HepG2 (cell line): ENCODE data around the gene SNX30. TPM values are rescaled to one million over a fixed set of nuclear protein-coding genes. Genes with fewer than 3 reads are reported as not detected.

Experiments used
- AFF4 ChIP-seq: sonication (generic); formaldehyde crosslinking; IDR thresholded peaks from 2 replicates; pipeline ENCODE4 v1.4.0; 2020; ENCODE audit warnings: missing genetic modification reagents
- ATM ChIP-seq: fragments of 450-650 bp; IDR thresholded peaks from 2 replicates; pipeline ENCODE4 v1.7.1; 2017; ENCODE audit warnings: mild to moderate bottlenecking, borderline replicate concordance
- BCL6 ChIP-seq: IDR thresholded peaks from 2 replicates; pipeline ENCODE4 v1.6.1; 2016; ENCODE audit warnings: missing genetic modification reagents, missing compliant biosample characterization
- DMTF1 ChIP-seq: sonication (generic); formaldehyde crosslinking; IDR thresholded peaks from 2 replicates; pipeline ENCODE4 v1.4.0; 2020; ENCODE audit warnings: mild to moderate bottlenecking, missing genetic modification reagents
- FOXA1 ChIP-seq, 2 experiments: fragments of 450-650 bp in 1 of 2; sonication (generic) in 1 of 2; formaldehyde crosslinking in 1 of 2; IDR thresholded peaks; 2 replicates each; pipeline versions ENCODE4 v1.4.0 to v1.6.1; 2016 to 2020; ENCODE audit warnings: missing genetic modification reagents in 1 of 2
- GLI4 ChIP-seq: sonication (generic); formaldehyde crosslinking; IDR thresholded peaks from 2 replicates; pipeline ENCODE4 v1.5.1; 2020; ENCODE audit warnings: missing genetic modification reagents, mild to moderate bottlenecking, moderate library complexity, borderline replicate concordance
- HMGXB3 ChIP-seq: sonication (generic); formaldehyde crosslinking; IDR thresholded peaks from 2 replicates; pipeline ENCODE4 v1.4.0; 2020; ENCODE audit warnings: missing genetic modification reagents, borderline replicate concordance
- KLF6 ChIP-seq: IDR thresholded peaks from 2 replicates; pipeline ENCODE4 v1.8.0; 2016; ENCODE audit warnings: missing biosample characterization, missing genetic modification reagents
- PTBP1 ChIP-seq: fragments of 200-400 bp; formaldehyde crosslinking; IDR thresholded peaks from 2 replicates; pipeline ENCODE4 v1.6.1; 2018; ENCODE audit warnings: low read length, low read depth; ENCODE audit not compliant: poor library complexity, severe bottlenecking
- SSRP1 ChIP-seq: IDR thresholded peaks from 2 replicates; pipeline ENCODE4 v1.6.1; 2016; ENCODE audit warnings: control low read depth
- THAP11 ChIP-seq: IDR thresholded peaks from 2 replicates; pipeline ENCODE4 v1.6.1; 2016; ENCODE audit warnings: missing biosample characterization, missing genetic modification reagents
- TIGD3 ChIP-seq: sonication (generic); formaldehyde crosslinking; IDR thresholded peaks from 2 replicates; pipeline ENCODE4 v1.5.1; 2020; ENCODE audit warnings: mild to moderate bottlenecking, missing genetic modification reagents, borderline replicate concordance
- TP53 ChIP-seq: sonication (generic); formaldehyde crosslinking; conservative IDR thresholded peaks from 2 replicates; pipeline ENCODE4 v1.4.0; 2020; ENCODE audit warnings: missing genetic modification reagents
- YEATS4 ChIP-seq: sonication (generic); formaldehyde crosslinking; IDR thresholded peaks from 2 replicates; pipeline ENCODE4 v1.4.0; 2020; ENCODE audit warnings: missing genetic modification reagents, borderline replicate concordance
- ZNF430 ChIP-seq: sonication (generic); formaldehyde crosslinking; IDR thresholded peaks from 2 replicates; pipeline ENCODE4 v1.9.0; 2021; ENCODE audit warnings: mild to moderate bottlenecking, missing genetic modification reagents
- ZNF557 ChIP-seq: sonication (generic); formaldehyde crosslinking; IDR thresholded peaks from 2 replicates; pipeline ENCODE4 v1.4.0; 2020; ENCODE audit warnings: missing genetic modification reagents
- ZNF570 ChIP-seq: sonication (generic); formaldehyde crosslinking; IDR thresholded peaks from 2 replicates; pipeline ENCODE4 v1.4.0; 2020; ENCODE audit warnings: mild to moderate bottlenecking, missing genetic modification reagents, borderline replicate concordance
- ZNF644 ChIP-seq: IDR thresholded peaks from 2 replicates; pipeline ENCODE4 v1.6.1; 2016; ENCODE audit warnings: low read depth
- ZNF781 ChIP-seq: sonication (generic); formaldehyde crosslinking; IDR thresholded peaks from 2 replicates; pipeline ENCODE4 v1.5.1; 2020; ENCODE audit warnings: borderline replicate concordance, mild to moderate bottlenecking, missing genetic modification reagents; ENCODE audit errors: not compliant biosample characterization
- ZSCAN9 ChIP-seq: IDR thresholded peaks from 2 replicates; pipeline ENCODE4 v1.6.1; 2016; ENCODE audit warnings: borderline replicate concordance
- polyA plus RNA-seq, 8 experiments: library from polyadenylated mRNA; depleted of rRNA in 3 of 8; stranded (reverse) in 7 of 8; unstranded in 1 of 8; fragments of >200 nt; fragmentation: Illumina TruSeq in 4 of 8; extraction: Trizol in 4 of 8; gene quantifications; 2 replicates each; pipeline versions ENCODE4 v1.2.1 to v1.2.3, GENCODE V29; 2011 to 2016; ENCODE audit warnings: low read depth in 4 of 8, missing spikeins in 1 of 8, mixed read lengths in 1 of 8; ENCODE audit not compliant: insufficient read depth in 1 of 8
- total RNA-seq, 5 experiments: library from RNA; depleted of rRNA; stranded (reverse); fragments of >200 nt; fragmentation: Illumina TruSeq; extraction: Trizol; gene quantifications; 2 replicates each; pipeline ENCODE4 v1.2.3, GENCODE V29; 2016; ENCODE audit warnings: low read depth in 1 of 5

SNX30 gene
- total and polyA plus RNA-seq, 2 of the 13 experiments (the other 11 are each of a cell fraction or from before 2014, with no cell fraction given): 4.4 to 12.4 TPM

- TF ChIP-seq TP53 (no peak), TIGD3 (CRISPR knock-in tag) (no peak), THAP11 (CRISPR knock-in tag) (no peak), YEATS4 (CRISPR knock-in tag) (no peak), ZNF781 (CRISPR knock-in tag) (no peak), HMGXB3 (CRISPR knock-in tag) (no peak), FOXA1 (IDR thresholded peaks at IDR 0.05) (no peak), FOXA1 (CRISPR knock-in tag; IDR thresholded peaks at IDR 0.05) (peak; percentile 52; the same call in 1 of the 2 replicates), DMTF1 (CRISPR knock-in tag) (no peak), ZNF570 (CRISPR knock-in tag) (no peak), ZSCAN9 (CRISPR knock-in tag) (no peak), SSRP1 (CRISPR knock-in tag) (no peak), BCL6 (CRISPR knock-in tag) (no peak), ZNF644 (CRISPR knock-in tag) (peak; percentile 8; the same call in 1 of the 2 replicates), KLF6 (CRISPR knock-in tag) (no peak), ZNF430 (no peak), ATM (no peak), GLI4 (CRISPR knock-in tag) (no peak), AFF4 (no peak), ZNF557 (CRISPR knock-in tag) (no peak), PTBP1 (no peak)
Observed at GRCh38 chr9:112836394-112836793, 85.8 kb downstream of the SNX30 start (continued).
